ENCODE measurements around the gene IKZF2.

IKZF2 gene

GRCh38 chr2:213152065-213152794 is 818 bp upstream of the IKZF2 start:
- DNase-seq, result no peak

GRCh38 chr2:213150315-213151097 is 906 bp downstream of the IKZF2 start:
- no peak for DNase-seq

- no peak for DNase-seq
Measured at GRCh38 chr2:213149949-213150314, 1.5 kb downstream of the IKZF2 start.

GRCh38 chr2:213149294-213149875 is 2.0 kb downstream of the IKZF2 start:
- DNase-seq, result no peak

- DNase-seq, result no peak
Measured at GRCh38 chr2:213148572-213149261, 2.7 kb downstream of the IKZF2 start.

GRCh38 chr2:213147538-213147937 is 3.9 kb downstream of the IKZF2 start:
- no peak for DNase-seq

GRCh38 chr2:213145715-213146242 is 5.6 kb downstream of the IKZF2 start:
- DNase-seq, result no peak

- DNase-seq, result no peak
Measured at GRCh38 chr2:213137064-213137463, 14.3 kb downstream of the IKZF2 start.

- DNase-seq, result no peak
Measured at GRCh38 chr2:213129311-213129710, 22.1 kb downstream of the IKZF2 start.

GRCh38 chr2:213125646-213126347 is 25.6 kb downstream of the IKZF2 start:
- DNase-seq, result no peak

- no peak for DNase-seq
Measured at GRCh38 chr2:213122725-213123124, 28.7 kb downstream of the IKZF2 start.

- DNase-seq, result no peak
Measured at GRCh38 chr2:213121690-213122089, 29.7 kb downstream of the IKZF2 start.

GRCh38 chr2:213119061-213119809 is 32.2 kb downstream of the IKZF2 start:
- peak in 2 of 5 donors; percentile 1 to 60 for DNase-seq

- no peak for DNase-seq
Measured at GRCh38 chr2:213108308-213108707, 43.1 kb downstream of the IKZF2 start.

- DNase-seq, result no peak
Measured at GRCh38 chr2:213107728-213108127, 43.7 kb downstream of the IKZF2 start.

- no peak for DNase-seq
Measured at GRCh38 chr2:213105212-213105611, 46.2 kb downstream of the IKZF2 start.

GRCh38 chr2:213104903-213105202 is 46.6 kb downstream of the IKZF2 start:
- DNase-seq, result no peak

- DNase-seq, result no peak
Measured at GRCh38 chr2:213104092-213104902, 47.1 kb downstream of the IKZF2 start.

GRCh38 chr2:213101692-213102460 is 49.5 kb downstream of the IKZF2 start:
- DNase-seq, result no peak

- no peak for DNase-seq
Measured at GRCh38 chr2:213101109-213101508, 50.3 kb downstream of the IKZF2 start.
